GM18526 (cell line): Measurements from ENCODE around the gene TMEM131L.

ENCODE experiments used
- POLR2A ChIP-seq: IDR thresholded peaks from 3 replicates; pipeline ENCODE4 v1.6.1; 2011; ENCODE audit not compliant: insufficient read length; ENCODE audit errors: extremely low read depth

Gene TMEM131L

GRCh38 chr4:153618833-153619232 is 152.7 kb downstream of the TMEM131L start:
- TF ChIP-seq POLR2A, result no peak

DNA sequence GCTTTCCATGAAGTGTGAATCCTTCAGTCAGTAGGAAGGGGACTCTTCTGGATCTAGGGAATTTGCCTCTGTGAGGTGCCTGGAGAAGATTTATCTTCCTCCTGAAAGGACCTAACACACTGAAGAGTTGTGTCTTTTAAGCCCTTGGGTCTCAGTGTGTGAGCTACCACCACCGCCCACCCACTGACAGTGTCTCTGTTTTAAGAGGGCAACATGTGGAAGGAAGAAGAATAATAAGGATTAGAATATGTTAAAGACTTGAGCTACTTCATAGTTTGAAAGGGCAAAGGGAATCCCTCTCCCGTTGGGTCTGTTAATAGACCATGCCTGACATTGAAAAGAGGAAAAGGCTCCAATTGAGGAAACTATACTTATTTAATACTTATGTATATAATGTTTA is 153.7 kb downstream of the TMEM131L start:
- no peak for TF ChIP-seq POLR2A

DNA sequence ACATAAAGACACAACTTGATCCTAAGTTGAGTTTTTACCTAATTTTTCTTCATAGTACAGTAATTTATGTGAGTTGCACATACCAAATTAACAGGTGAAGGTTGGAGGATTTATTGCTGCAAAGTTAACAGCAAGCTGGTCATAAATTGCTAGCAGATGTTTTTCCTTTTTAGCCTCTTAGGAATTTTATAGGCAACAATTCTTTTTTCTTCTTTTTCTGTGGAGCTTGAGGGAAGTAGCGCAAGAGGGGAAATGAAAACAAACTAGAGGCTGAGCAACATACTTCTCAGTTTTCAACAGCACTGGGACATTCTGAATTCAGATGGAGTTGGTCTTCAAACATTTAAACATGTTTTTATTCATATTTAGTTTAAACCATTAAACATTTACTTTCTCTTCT is 154.2 kb downstream of the TMEM131L start:
- no peak for TF ChIP-seq POLR2A

DNA sequence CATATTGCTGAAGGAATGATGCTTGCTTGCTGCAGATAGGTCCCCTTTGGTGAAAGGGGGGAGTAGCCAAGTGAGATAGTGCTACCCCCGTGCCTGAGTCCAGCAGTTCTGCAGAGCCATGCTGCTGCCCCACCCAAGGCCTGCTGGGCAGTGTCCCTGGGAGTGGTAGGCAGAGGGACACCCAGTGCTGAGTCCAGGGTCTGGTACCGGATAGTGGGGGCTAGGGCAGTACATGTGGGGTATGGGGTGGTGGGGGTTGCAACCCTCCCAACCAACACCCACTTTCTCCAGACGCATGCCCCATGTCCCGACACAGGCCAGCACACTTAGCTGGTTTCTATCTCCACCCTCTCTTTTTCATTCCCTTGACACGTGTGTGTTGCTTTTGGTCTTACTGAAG is 155.9 kb downstream of the TMEM131L start:
- TF ChIP-seq POLR2A, result no peak

GRCh38 chr4:153622778-153623240 is 156.6 kb downstream of the TMEM131L start:
- TF ChIP-seq POLR2A, result no peak

DNA sequence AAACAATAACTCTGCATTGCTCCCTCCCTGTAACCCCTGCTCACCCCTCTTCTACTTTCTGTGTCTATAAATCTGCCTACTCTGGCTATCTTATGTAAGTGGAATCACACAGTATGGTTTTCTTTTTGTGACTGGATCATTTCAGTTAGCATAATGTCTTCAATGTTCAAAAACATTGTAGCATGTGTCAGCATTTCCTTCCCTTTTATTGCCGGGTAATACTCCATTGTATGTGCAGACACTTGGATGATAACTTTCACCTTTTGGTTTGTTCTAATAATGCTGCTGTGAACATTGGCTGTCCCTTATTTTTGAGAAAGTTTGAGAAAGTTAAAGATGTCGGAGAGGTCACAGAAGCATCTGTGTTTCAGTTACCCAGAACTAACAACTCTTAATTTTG is 157.3 kb downstream of the TMEM131L start:
- TF ChIP-seq POLR2A, result no peak

DNA sequence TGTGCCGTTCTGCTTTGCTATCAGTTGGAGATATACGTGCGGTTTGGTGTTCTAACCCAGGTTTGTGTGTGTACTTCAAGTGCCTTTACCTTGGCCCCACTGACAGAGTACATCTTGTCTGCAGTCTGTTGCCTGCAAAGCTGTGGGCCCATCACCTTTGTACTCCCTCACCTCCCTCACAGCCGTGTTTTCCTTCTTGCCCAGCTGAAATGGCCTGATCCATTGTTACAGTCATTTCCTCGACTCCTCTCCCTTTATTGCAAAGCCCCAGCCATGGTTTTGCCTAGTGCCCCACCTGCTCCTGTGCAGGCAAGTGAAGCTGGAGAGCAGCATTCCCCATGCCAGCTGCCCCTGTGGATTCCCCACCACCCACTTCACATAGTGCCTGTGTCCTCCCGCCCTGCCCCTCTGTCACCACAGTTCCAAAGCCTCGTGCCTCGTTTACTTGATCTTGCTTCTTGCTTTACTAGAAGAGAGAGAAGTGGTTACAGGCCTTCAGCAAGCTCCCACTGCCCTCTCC is 162.7 kb downstream of the TMEM131L start:
- TF ChIP-seq POLR2A, result no peak

GRCh38 chr4:153629776-153630175 is 163.6 kb downstream of the TMEM131L start:
- TF ChIP-seq POLR2A, result no peak

- no peak for TF ChIP-seq POLR2A
Measured at GRCh38 chr4:153634738-153635353, 168.7 kb downstream of the TMEM131L start.

GRCh38 chr4:153635846-153636245 is 169.7 kb downstream of the TMEM131L start:
- no peak for TF ChIP-seq POLR2A

GRCh38 chr4:153637201-153637600 is 171.0 kb downstream of the TMEM131L start:
- no peak for TF ChIP-seq POLR2A

DNA sequence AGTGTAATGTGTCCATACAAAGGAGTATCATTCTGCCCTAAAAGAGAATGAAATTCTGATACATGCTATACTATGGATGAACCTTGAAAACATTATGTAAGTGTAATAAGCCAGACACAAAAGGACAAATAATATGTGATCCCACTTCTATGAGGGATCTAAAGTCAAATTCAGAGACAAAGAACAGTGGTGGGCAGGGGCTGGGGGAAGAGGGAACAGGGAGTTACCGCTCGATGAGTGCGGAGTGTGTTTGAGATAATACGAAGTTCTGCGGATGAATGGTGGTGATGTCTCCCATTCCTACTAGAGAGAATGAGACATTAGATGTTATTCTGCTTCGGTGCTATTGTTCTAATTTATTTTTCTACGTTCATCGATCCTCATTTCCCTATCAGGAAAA is 171.9 kb downstream of the TMEM131L start:
- TF ChIP-seq POLR2A, result no peak

- no peak for TF ChIP-seq POLR2A
Measured at GRCh38 chr4:153638999-153639398, 172.8 kb downstream of the TMEM131L start.

DNA sequence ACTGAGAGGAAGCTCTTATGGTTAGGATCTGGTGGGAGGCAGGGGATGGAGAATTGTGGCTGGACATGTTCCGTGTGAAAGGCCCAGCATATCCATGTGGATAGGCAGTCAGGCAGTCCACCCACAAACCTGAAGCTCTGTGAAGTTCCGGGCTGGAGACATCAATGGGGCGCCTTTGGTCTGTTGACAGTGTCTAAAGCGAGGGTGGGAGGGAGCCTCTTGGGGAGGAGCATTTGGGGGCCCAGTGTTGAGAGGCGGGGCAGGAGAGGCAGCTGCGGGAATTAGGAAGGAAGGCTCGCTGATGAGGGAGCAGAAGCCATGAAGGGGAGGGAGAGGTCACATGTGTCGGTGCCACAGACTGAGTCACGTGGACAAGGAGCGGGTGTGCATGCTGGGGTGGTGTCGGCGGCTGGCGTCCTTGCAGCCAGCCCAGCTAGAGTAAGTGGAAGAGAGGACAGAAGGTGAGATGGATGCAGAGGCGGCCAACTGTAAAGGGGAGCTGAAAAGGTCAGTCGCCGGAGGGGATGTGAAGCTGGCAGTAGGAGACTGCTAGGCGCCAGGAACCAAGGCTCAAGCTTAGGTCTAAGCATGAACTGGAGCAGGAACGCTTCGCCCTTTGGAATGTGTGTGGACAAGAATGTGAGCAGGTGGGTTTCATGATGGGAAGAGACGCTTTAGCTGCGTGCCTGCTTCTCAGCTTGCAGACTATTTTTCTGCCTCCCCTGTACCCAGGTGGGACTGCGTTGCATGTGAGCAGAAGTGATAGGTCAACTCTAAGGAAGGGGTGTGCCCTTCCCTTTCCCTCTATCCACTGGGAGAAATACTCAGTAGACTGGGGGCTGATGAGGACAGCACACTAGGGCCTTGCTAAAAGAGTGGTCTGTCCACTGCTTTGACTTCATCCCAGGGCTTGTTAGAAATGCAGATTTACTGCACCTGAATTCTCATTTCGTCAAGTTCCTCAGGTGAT is 174.0 kb downstream of the TMEM131L start:
- no peak for TF ChIP-seq POLR2A

- TF ChIP-seq POLR2A, result no peak
Measured at GRCh38 chr4:153641532-153641931, 175.4 kb downstream of the TMEM131L start.
